Stimulated activated CD4-positive, alpha-beta T cell treated with anti-CD3 and anti-CD28 coated beads, Interleukin-2, amount 100 ng/mL, for 24 hours (primary cell): ENCODE results near the gene NOD2.

ENCODE experiments used
- DNase-seq, 2 donors: peaks; one replicate each; pipeline ENCODE4 v3.0.0-alpha.2; 2020

Gene NOD2

DNA sequence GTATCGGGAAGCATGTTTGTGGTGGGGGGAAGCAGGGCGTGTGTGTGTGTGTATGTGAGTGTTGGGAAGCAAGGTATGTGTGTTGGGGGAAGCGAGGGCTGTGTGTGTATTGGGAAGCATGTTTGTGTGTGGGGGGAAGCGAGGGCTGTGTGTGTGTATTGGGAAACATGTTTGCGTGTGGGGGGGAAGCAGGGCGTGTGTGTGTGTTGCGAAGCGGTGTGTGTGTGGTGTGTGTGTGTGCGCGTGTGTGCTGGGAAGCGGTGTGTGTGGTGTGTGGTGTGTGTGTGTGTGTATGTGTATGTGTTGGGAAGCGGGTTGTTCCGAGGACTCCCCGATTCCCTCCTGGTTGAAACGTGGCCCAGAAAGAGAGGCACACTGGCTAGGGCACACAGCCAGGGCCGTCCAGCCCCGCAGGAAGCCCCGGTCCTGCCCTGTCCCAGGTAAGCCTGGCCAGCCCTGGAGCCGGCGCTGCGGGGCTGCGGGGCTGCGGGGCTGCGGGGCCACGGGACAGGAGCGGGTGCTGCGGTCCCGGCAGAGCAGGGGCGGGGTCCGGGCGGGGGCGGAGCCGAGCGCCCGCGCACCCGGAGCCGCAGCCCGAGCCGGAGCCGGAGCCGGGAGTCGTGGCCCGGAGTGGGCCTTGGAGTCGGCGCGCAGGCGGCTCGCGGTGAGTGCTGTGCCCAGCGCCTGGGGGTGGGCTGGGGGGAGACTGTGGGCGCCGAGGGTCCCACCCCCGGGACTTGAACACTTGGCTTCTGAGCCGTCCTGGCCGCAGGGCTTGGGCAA, at the start of gene NOD2:
NOD2 (plus strand) TSS at position 608 of the 783 bp plus-strand sequence. CDS start 5,890 bp downstream, outside the sequence.
- peak in 1 of 2 donors; percentile 47 for DNase-seq

- no peak for DNase-seq
Observed at GRCh38 chr16:50644245-50644644, 49.2 kb upstream of the NOD2 start.

DNA sequence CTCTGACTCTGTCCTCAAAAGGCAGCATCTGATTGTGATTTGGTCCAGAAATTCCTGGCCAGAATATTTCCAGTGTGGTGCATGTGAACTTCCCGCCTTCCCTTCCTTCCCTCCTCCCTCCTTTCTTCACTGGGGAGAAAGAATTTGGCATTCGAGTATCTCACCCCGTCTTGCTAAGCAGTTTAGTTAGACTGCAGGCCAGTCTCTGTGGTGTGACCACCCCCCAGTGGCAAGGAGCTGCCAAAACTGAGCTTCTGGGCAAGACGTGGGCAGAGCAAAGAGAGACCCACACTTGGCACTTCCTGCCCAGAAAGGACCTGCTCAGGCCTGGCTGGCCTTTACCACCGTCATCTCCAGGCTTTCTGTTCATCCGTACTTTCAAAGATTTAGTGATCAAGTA, 48.7 kb upstream of the NOD2 start:
- DNase-seq = peak; percentile 29 to 38

DNA sequence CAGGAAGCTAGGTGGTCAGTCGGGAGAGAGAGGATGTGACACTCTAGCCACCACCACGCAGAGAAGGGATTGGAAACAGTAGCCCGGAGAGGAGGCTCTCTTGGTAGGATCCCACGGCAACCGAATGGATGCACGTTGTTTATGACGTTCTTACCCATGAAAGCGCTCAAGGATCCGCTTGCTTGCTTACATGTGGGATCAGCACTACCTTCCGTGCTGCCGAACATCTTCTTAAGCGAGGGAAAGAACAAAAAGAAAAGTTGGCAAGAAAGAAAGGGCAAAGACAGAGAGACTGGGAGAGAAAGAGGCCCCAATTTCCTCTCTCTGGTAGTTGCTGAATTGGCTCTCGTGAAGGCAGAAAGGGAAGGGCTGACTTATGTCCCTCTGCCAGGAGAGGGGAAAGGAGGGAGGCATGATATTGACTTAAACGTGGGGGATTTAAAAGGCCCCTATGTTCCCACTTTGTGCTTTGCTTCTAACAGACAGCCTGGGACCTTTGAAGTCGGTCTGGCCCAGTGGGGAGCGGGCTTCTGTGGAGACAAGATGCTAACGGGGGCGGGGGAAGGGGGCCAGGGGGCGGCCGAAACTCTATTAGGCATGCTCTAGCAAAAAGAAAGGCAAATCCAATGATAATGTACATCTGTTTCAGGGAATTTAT, 47.7 kb upstream of the NOD2 start:
- no peak for DNase-seq

DNA sequence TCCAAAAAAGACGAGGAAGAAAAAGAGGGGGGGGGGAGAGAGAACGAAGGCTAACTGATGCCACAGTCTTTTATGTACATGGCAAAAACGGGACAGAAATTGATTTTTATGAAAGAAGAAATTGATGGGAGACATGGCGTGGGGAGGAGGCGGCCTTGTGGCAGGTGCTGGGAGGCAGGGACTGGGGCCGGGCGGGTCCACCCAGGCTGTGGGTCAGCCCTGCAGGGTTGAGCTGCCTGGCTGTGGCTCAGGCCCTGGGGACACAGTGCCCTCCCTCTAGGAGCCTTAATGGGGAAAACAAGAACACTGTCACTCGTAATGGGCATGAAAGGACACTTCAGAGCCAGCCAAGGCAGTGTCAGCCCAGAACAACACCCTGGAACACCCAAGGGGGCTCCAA, 47.1 kb upstream of the NOD2 start:
- no peak for DNase-seq

DNA sequence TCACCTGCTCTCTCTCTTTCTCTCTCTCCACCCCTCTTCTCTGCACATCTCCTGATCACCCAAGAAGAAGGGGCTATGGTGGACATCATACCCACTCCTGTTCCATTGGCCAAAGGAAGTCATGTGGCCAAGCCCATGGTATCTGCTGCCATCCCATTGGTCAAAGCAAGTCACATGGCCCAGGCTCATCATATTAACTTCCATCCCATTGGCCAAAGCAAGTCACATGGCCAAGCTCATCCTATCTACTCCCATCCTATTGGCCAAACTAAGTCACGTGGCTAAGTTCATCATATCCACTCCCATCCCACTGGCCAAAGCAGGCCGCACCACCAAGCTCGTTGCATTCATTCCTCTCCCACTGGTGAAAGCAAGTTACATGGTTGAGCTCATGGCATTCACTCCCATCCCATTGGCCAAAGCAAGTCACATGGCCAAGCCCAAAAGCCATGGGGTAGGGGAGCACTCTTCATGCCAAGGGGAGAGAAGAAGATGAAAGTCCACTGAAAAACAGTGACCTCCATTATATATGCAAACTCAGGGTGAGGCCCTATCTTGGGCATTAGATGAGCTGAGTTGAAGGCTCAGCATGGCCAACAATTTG, 41.5 kb upstream of the NOD2 start:
- no peak for DNase-seq

GRCh38 chr16:50652836-50653425, 40.5 kb upstream of the NOD2 start:
- DNase-seq = no peak

- no peak for DNase-seq
Observed at GRCh38 chr16:50653633-50654519, 39.5 kb upstream of the NOD2 start.

- DNase-seq = no peak
Observed at GRCh38 chr16:50655558-50656055, 37.8 kb upstream of the NOD2 start.

- no peak for DNase-seq
Observed at GRCh38 chr16:50657241-50657640, 36.2 kb upstream of the NOD2 start.

- no peak for DNase-seq
Observed at GRCh38 chr16:50659806-50660205, 33.6 kb upstream of the NOD2 start.

GRCh38 chr16:50662306-50662940, 31.0 kb upstream of the NOD2 start:
- DNase-seq = no peak

- DNase-seq = no peak
Observed at GRCh38 chr16:50664270-50664669, 29.1 kb upstream of the NOD2 start.

GRCh38 chr16:50665128-50665878, 28.1 kb upstream of the NOD2 start:
- DNase-seq = peak; percentile 87 to 90

DNA sequence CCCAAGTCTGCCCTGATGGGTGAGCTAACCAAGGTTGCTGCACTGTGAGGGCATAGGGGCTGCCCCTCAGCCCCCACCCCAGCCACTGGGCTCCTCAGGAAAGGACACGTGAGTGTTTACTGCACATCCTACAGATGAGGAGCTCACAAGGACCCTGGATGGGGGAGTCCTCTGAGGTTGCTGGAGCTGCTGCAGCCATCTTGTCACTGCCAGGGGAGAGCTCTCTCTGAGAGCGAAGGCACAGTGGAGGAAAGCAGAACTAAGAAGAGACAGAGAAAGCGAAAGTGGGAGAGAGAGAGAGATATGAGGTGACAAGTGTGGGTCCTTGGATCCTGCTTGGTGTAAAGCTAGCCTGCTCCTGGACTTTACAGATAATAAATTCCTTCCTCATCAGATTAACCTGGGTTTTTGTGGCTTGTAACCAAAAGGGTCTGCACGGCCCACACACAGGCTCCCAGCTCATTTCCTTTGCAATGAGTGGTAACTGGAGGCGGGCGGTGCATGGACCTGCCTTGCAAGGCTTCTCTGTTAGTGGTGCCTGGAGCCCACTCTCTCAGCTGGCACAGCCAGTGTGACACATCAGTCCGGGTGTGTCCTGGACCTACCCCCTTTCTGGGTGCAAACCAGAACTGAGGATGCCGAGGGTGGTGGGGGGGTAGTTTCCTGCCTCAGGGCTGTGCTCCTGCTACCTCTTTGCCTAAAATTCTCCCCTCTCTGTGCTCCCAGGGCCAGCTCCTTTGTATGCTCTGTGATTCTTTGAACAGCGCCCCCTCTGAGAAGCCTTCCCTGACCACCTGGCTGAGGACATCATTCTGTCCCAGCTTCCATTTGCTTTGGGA, 26.5 kb upstream of the NOD2 start:
- peak; percentile 55 to 60 for DNase-seq

DNA sequence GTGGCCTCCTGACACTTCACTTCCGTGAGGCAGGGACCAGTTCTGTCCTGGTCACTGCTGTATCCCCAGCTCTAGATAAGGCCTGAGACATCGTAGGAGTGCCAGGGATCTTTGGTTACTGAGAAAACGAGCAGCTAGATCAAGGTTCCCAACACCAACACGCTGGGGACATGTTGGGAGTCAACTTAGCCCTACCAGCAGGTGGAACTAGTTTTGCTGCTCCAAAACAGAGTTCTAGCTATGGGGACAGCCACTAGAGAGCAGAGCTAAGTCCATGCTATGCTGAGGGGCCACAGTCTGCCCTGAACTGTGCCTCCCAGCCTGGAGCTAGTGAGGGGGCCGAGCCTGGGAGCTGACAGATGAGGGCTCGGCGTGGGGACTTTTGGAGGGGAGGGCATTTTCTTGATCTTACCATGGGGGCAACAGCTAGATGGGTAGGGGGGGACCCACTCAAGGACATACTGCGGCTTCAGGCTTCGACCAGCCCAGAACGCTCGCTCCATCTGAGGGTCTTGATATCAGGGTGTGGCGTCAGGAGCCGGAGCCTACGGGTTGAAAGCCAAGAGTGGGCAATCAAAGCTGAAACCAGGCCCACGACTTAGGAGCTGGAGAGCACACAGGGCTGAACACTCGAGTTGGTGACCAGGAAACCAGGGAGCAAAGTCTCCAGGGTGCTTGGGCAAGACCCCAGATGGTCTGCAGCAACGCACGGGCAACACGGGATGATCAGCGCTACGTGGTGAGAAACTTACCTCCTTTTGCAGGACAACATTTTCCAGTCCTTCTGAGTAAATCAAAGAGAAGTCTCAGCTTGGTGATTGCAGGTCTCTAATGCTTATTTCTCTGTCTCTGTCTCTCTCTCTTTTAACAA, 25.7 kb upstream of the NOD2 start:
- no peak for DNase-seq

DNA sequence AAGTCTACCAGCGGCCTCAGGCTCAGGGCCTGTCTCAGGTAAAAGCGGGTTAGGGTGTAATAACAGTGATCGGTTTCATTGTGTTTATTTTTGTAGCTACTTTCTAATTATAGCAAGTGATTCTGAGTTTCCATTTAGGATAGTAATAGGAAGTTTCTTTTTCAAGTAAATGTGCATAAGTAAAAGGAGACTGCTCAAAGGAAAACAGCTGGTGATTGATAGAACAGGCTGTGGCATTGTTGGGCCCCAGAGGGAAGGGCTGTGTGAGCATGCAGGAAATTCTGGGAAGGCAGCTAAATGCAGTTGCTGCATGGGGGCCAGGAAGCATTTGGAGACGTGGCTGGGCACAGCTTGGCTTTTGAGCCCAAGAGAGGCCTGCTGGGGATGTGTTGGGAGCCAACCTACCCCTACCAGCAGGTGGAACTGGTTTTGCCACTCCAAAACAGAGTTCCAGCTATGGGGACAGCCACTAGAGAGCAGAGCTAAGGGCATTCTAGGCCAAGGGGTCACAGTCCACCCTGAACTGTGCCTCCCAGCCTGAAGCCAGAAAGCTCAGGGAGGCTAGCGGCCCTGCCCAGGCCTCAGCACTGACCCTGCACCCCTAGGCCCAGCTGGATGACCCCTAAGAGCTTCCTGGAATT, 24.9 kb upstream of the NOD2 start:
- no peak for DNase-seq

- DNase-seq = no peak
Observed at GRCh38 chr16:50669741-50670140, 23.7 kb upstream of the NOD2 start.

GRCh38 chr16:50670476-50670875, 22.9 kb upstream of the NOD2 start:
- DNase-seq = no peak
